ENCODE data around the gene SLC2A9. TPM values are rescaled to one million over a fixed set of nuclear protein-coding genes. Genes with fewer than 3 reads are reported as not detected.

Gene SLC2A9
- total RNA-seq, 2 donors from 2014 or later: 1.1 to 1.8 TPM

DNA sequence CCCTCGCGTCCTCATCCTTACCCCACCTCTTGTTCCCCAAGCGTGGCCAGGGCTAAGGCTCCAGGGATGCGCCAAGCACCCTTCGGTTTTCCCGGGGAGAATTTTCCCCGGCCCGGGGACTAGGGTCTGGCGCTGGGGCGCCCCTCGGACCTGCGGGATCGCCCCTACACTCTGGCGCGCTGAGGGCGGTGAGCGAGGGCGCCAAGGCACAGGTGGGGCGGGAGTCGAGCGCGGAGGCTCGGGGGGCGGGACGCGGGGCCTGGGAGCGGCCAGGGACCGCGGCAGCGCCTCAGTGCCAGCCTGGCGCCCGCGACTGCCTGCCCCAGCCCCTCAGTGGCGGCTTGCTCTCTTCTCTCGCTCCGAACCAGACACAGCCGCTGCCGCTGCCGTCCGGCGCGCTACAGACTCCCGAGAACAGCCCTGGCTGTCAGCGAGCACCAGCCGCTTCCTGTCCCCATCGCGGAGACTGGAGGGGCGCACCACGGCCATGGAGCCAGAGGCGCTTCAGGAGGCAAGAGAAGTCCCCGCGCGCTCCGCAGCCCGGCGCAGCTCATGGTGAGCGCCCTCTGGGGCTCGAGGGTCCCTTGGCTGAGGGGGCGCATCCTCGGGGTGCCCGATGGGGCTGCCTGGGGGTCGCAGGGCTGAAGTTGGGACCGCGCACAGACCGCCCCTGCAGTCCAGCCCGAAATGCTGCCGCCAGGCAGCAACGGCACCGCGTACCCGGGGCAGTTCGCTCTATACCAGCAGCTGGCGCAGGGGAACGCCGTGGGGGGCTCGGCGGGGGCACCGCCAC, 239.8 kb downstream of the SLC2A9 start, which contains the start of gene DRD5:
Gene DRD5 (plus strand): TSS at position 292 of the 793 bp plus-strand sequence. CDS start 396 bp downstream, at position 688.
- Mint-ChIP-seq H3K4me1 (no peaks in the 10 kb centered on the region), H3K4me3 (no peak within 1 kb of the TSS), H3K9me3 (no peaks in the 10 kb centered on the region), H3K27ac (no peak within 1 kb of the TSS), H3K36me3 (ENCODE audit: low read depth) (no peaks in the 10 kb centered on the region), H3K27me3 (peaks cover 47% of the 10 kb centered on the region)
- ATAC-seq (replicated peaks): no peak

Other genes starting within 250 kb of the SLC2A9 start
- not detected for gene DRD5, start 239.9 kb downstream of the SLC2A9 start, total RNA-seq
- gene WDR1, start 95.3 kb upstream of the SLC2A9 start, total RNA-seq: 100 to 1,000 TPM; 401 to 630 TPM

Data from activated T-helper 17 cell treated with anti-CD3 and anti-CD28 coated beads, Interleukin-2, amount 50 U/mL, for 72 hours (primary cell).